NB4 (cell line): ENCODE results near the gene ERGIC2.

ENCODE experiments used
- DNase-seq: peaks from one replicate; pipeline ENCODE4 v3.0.0; 2010; ENCODE audit warnings: low read depth
- H3K4me3 ChIP-seq: one replicate; pipeline ENCODE4 v1.5.1; 2011; ENCODE audit warnings: mild to moderate bottlenecking, low read depth, low read length, moderate library complexity
- CTCF ChIP-seq: IDR thresholded peaks from one replicate; pipeline ENCODE4 v1.5.1; 2012; ENCODE audit warnings: low read depth, low read length
- MYC ChIP-seq: IDR thresholded peaks from 2 replicates; pipeline ENCODE4 v1.6.1; 2011; ENCODE audit warnings: low read depth, low read length
- POLR2A ChIP-seq: IDR thresholded peaks from 2 replicates; pipeline ENCODE4 v1.6.1; 2011; ENCODE audit warnings: mild to moderate bottlenecking; ENCODE audit not compliant: insufficient read length; ENCODE audit errors: extremely low read depth
- TF ChIP-seq, protein P1 (sequence below): IDR thresholded peaks from 2 replicates; pipeline ENCODE4 v1.6.1; 2011; ENCODE audit warnings: low read depth, low read length

Gene ERGIC2

DNA sequence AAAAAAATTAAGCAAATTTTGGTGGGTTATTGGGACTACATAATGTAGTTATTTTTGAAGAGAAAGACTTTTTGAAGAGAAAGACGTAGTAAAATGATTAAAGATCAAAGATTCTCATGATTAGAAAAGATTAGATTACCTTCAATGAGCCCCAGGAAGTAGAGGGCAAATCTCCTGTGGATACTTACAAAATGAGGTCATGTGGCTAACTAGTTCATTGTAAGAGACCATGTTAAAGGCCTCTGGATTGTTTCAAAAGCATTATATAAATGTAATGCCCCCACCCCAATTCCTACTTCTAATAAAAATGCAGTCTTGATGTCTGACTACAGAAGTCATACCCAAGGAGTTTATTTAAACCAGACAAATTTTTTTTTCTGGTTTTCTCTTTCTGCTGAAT lies 93.3 kb downstream of the ERGIC2 start:
- H3K4me3 ChIP-seq, result no peak overlapping the region
- TF ChIP-seq, protein P1, sequence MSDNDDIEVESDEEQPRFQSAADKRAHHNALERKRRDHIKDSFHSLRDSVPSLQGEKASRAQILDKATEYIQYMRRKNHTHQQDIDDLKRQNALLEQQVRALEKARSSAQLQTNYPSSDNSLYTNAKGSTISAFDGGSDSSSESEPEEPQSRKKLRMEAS, result no peak
- TF ChIP-seq CTCF, result no peak
- no peak for TF ChIP-seq POLR2A
- no peak for TF ChIP-seq MYC

More for the DNA sequence above, 93.3 kb downstream of the ERGIC2 start:
- no peak for DNase-seq
